ENCODE measurements around the gene TBX5.

Gene TBX5

GRCh38 chr12:114405519-114406271 lies at the start of gene TBX5:
TSS of gene TBX5 (minus strand) at chr12:114406144. CDS start at chr12:114403898, 2,246 bp downstream.
- peak; percentile 26 for DNase-seq

GRCh38 chr12:114451657-114452056 lies 45.7 kb upstream of the TBX5 start:
- no peak for DNase-seq

GRCh38 chr12:114450515-114451300 lies 44.8 kb upstream of the TBX5 start:
- no peak for DNase-seq

- no peak for DNase-seq
Observed at GRCh38 chr12:114450019-114450418, 44.1 kb upstream of the TBX5 start.

GRCh38 chr12:114448618-114448933 lies 42.6 kb upstream of the TBX5 start:
- no peak for DNase-seq

GRCh38 chr12:114447799-114448617 lies 42.1 kb upstream of the TBX5 start:
- no peak for DNase-seq

- DNase-seq: no peak
Observed at GRCh38 chr12:114447274-114447716, 41.4 kb upstream of the TBX5 start.

GRCh38 chr12:114445401-114446323 lies 39.7 kb upstream of the TBX5 start:
- no peak for DNase-seq

GRCh38 chr12:114444422-114445279 lies 38.7 kb upstream of the TBX5 start:
- no peak for DNase-seq

GRCh38 chr12:114443607-114444421 lies 37.9 kb upstream of the TBX5 start:
- DNase-seq: no peak

- DNase-seq: no peak
Observed at GRCh38 chr12:114442578-114442977, 36.6 kb upstream of the TBX5 start.

GRCh38 chr12:114441545-114441944 lies 35.6 kb upstream of the TBX5 start:
- DNase-seq: no peak

- no peak for DNase-seq
Observed at GRCh38 chr12:114441039-114441383, 35.1 kb upstream of the TBX5 start.

- no peak for DNase-seq
Observed at GRCh38 chr12:114440270-114441038, 34.5 kb upstream of the TBX5 start.

GRCh38 chr12:114439817-114440216 lies 33.9 kb upstream of the TBX5 start:
- no peak for DNase-seq

GRCh38 chr12:114439261-114439683 lies 33.3 kb upstream of the TBX5 start:
- no peak for DNase-seq

GRCh38 chr12:114438635-114439256 lies 32.8 kb upstream of the TBX5 start:
- DNase-seq: no peak

GRCh38 chr12:114434341-114434740 lies 28.4 kb upstream of the TBX5 start:
- DNase-seq: no peak

- DNase-seq: no peak
Observed at GRCh38 chr12:114431902-114432301, 26.0 kb upstream of the TBX5 start.

All from NCI-H345 (cell line).